Activated T-cell treated with anti-CD3 and anti-CD28 coated beads for 24 hours (primary cell): ENCODE data around the gene BRPF1.
A peak's percentile ranks its signal among the peaks of the same experiment; 100 is the strongest.

ENCODE experiments used
- DNase-seq: peaks from one replicate; pipeline ENCODE4 v3.0.0-alpha.2; 2020; ENCODE audit warnings: low read depth

Gene BRPF1

DNA sequence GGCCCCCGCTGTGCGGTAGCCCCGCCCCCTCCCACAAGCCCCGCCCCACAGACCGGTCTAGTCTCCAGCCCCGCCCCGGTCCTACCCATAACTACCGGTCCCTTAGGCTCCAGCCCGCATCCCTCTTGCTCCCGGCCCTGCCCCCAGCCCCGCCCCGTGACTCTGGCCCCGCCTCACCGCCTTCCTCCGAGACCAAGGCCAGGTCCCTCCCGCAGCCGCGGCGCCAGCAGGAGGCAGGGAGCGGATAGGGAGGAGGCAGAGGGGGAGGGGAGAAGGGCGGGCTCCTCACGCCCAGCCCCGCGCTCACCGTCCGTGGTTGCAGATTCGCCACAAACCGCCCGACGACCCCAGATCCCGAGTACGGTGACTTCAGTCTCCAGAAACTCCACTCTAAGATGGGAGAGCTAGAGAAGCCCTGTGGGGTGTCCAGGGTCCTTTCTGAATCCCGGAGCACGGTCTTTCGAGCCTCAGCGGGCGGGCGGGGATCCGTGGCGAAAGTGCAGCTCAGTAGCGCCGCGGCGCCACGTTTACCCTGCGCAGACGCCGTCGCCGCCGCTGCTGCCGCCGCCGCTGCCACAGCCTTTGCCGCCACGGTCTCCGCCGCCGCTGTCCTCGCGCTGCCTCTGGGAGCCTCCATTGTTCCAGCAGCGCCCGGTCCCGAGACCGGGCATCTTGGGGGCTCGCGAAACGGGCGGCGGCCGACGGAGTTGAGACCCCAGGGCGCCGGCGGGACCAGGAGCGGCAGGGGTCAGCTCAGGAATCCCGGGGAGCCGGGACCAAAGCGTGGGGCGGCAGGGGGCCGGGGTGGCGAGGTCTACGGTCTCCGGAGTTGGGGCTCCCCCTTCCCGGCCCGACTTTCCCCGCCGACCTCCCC is at the start of gene BRPF1:
Gene BRPF1 (plus strand): TSS at position 530 of the 874 bp plus-strand sequence. CDS start 2,406 bp downstream, outside the sequence.
- peak; percentile 100 for DNase-seq

- no peak for DNase-seq
Measured at GRCh38 chr3:9682096-9682495, 49.4 kb upstream of the BRPF1 start.

- no peak for DNase-seq
Measured at GRCh38 chr3:9683426-9683825, 48.1 kb upstream of the BRPF1 start.

DNA sequence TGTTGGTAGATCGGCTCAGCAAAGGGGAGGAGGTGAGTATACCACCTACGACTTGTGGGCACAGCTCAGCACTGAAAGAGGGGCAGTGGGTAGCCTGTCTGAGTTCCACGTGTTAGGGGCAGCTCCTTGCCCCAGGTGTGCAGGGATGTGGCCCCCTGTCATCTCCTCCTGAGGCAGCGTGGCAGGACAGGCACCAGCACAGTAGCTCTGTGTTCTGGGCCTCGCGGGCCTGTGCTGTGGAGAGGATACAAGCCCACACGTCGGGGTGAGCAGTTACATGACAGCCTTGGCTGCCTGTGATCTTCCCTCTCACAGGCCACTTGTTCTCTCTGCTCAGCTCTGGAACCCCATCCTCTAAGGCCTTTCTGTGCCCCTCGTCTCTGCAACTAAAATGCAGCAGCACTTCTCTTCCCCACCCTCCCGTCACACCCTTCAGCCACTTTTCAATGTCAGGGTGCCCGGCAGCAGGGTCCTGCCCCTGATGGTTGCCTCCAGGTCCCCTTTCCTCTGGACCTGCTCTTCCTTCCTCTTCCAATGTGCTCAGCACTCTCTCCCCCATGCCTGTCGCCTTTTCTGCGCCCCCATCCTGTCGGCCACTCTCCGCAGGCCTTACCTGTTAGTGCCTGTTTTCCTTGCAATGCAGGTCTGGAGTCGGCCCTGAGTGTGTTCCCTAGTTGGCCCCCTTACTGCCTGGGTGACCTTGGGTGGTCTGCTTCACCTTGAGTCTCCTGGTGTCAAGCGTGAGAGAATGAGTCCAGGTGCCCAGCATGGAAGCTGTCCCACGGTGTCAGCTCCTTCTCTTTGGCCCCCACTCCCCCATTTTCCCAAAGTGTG is 46.1 kb upstream of the BRPF1 start:
- DNase-seq = no peak

GRCh38 chr3:9686050-9686550 is 45.4 kb upstream of the BRPF1 start:
- no peak for DNase-seq

GRCh38 chr3:9686703-9687102 is 44.8 kb upstream of the BRPF1 start:
- no peak for DNase-seq

- no peak for DNase-seq
Measured at GRCh38 chr3:9687514-9687913, 44.0 kb upstream of the BRPF1 start.

GRCh38 chr3:9688961-9689360 is 42.6 kb upstream of the BRPF1 start:
- DNase-seq = no peak

- DNase-seq = no peak
Measured at GRCh38 chr3:9689757-9690156, 41.8 kb upstream of the BRPF1 start.

DNA sequence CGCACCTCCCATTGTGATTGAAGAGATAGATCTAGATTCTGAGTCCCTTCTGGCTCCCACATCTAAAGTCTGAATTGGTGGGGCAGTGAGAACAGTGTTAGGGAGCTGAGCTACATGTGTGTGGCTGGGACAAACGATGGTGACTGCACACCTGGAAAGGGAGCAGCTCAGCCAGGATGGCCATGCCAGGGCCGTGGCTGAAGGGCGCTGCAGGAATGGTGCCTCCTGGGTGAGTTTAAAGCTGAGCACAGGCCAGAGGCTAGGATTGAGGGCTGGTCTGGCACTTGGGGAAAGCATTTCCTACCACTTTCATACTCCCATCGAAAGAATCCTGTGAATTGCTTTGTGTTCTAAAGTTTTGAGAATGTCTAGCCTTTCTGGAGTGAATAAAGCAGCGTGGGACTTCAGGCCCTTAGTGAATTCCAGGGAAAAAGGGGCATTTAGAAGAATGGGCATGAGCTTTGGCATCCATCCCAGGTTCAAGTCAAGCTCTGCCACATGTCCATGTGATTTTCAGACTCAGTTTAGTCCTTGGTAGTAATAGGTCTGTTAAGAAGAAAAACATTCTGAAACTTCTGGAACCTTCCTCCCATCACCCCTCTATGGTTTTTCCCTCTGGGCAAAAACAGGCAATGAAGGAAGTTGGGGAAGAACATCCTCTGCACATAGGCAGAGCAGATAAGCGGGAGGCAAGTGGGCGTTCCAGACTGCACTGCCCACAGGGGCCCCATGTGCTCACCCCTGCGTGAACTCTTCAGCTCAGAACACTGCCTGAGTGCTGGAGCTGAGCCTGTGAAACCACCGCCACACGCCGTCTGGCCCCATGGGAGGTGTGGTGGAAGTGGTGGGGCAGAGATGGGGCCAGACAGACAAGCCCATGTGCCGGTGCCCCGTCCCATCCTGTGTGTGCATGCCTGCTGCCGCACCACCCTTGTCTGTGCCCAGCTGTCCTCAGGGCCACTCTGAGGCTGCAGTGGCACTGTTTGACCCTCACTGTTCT is 40.8 kb upstream of the BRPF1 start:
- DNase-seq = no peak

GRCh38 chr3:9691636-9692035 is 39.9 kb upstream of the BRPF1 start:
- DNase-seq = no peak

DNA sequence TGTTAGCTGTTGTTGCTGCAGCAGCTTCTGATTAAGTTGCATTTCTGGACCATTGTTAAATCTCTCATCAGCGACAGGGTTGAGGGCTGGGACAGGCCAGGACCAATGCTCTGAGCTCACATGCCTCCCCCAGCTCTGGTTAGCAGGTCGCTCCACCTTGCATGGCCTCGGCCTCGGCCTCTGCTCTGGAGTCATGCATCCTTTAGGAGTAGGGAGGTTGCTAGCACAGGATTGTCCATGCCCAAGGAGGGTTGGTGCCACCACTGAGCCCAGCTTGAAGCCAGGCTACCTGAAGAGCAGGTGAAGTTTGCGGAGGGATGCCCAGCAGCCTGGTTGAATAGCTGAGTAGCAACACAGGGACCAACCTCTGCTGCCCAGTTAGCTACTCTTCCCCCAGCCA is 39.1 kb upstream of the BRPF1 start:
- no peak for DNase-seq

- no peak for DNase-seq
Measured at GRCh38 chr3:9695345-9695744, 36.2 kb upstream of the BRPF1 start.

DNA sequence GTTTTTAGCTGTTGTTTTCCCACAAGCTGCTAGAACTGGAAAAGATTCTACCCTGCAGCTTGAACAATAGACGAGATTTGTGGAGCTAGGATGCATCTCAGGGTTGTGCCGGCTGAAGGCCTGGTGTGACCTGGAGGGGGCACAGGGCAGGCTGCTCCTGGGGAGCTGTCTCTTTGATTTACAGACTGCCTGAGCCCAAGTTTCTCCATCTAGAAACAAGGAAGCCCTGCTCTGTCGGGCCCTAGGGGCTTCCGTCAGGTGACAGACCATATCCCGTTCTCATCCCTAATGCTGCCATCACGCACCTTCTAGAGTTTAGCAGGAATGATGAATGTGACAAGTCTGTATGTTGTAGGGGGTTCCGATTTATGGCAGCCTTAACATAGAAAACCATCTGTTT is 35.8 kb upstream of the BRPF1 start:
- no peak for DNase-seq

- DNase-seq = no peak
Measured at GRCh38 chr3:9696480-9697220, 34.9 kb upstream of the BRPF1 start.

DNA sequence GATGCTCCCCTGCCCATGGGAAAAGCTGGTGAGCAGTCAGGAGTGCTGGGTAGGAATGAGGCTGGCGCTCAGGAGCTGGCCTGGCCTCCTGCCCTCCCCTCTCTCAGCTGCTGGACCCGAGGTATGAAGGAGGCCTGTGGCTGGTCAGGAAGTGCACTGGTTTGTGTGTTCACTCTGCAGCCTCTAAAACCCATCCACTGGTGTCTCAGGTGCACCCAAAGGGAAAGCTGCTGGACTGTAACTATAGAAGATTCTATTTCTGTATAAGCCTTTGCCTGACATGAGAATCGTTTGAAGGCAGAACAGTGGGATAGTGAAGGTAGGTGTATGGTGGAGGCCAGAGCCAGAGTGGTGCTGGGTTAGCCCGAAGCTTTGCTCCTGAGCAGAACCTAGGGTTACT is 33.6 kb upstream of the BRPF1 start:
- DNase-seq = no peak

- DNase-seq = no peak
Measured at GRCh38 chr3:9698293-9698692, 33.2 kb upstream of the BRPF1 start.

- DNase-seq = no peak
Measured at GRCh38 chr3:9700536-9700935, 31.0 kb upstream of the BRPF1 start.

DNA sequence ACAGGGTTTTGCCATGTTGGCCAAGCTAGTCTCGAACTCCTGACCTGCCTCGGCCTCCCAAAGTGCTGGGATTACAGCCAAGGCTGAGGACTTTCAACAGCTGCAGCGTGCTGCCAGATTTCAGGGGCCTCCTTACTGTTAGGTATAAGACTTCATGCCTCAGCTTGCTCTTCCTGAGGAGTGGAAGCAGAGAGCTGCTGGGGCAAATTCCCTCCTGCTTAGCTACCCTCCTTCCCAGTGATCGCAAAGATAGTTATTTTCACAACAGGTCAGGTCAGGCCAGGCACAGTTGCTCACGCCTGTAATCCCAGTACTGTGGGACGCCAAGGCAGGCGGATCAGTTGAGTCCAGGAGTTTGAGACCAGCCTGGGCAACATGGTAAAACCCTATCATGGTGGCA is 30.5 kb upstream of the BRPF1 start:
- no peak for DNase-seq

DNA sequence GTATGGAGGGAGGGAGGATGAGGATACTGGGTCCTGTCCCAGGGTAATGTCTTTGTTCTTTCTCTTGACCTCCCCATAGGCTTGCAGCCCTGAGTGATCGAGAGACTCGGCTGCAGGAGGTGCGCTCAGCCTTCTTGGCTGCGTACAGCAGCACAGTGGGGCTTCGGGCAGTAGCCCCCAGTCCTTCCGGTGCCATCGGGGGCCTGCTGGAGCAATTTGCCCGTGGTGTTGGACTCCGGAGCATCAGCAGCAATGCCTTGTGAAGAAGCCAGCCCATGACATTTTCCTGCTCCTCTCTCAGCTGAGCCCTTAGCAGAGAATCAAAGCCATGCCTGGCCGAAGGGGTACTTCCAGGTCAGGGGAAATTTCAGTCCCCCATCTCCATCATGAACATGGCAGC is 29.8 kb upstream of the BRPF1 start:
- DNase-seq = no peak

GRCh38 chr3:9703240-9703639 is 28.3 kb upstream of the BRPF1 start:
- no peak for DNase-seq
